GM19438 (cell line): ENCODE measurements around the gene PTGDS.

Source experiments
- ATAC-seq: cut with Tn5 transposase; IDR thresholded peaks from one replicate; pipeline ENCODE4 v1.9.1; 2021; ENCODE audit warnings: low read depth; ENCODE audit not compliant: unreplicated experiment

The PTGDS gene

DNA sequence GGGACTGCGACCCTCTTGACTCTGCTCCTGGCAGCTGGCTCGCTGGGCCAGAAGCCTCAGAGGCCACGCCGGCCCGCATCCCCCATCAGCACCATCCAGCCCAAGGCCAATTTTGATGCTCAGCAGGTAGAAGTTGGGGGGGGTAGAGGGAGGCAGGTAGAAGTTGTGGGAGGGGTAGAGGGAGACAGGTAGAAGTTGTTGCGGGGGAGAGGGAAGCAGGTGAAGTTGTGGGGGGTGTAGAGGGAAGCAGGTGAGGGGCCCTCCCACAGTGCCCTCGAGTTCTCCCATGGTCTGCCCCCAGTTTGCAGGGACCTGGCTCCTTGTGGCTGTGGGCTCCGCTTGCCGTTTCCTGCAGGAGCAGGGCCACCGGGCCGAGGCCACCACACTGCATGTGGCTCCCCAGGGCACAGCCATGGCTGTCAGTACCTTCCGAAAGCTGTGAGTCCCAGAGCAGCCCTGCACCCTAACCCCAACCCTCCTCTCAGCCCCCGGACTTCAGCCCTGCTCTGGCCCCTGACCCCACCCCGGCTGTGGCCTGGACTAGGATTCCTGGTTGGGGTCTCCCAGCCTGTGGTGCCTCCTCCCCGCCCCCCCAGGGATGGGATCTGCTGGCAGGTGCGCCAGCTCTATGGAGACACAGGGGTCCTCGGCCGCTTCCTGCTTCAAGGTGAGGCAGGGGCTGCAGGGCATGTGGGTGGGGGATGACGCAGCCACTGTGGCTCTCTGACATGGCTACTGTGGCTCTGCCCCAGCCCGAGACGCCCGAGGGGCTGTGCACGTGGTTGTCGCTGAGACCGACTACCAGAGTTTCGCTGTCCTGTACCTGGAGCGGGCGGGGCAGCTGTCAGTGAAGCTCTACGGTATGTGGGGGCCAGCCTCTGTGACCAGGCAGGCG lies 31.7 kb upstream of the PTGDS start:
- ATAC-seq, result no peak

- ATAC-seq, result no peak
These were observed 30.9 kb upstream of the PTGDS start for GRCh38 chr9:136946228-136947027.

GRCh38 chr9:136947028-136947891 lies 30.0 kb upstream of the PTGDS start:
- ATAC-seq, result no peak

GRCh38 chr9:136947955-136948510 lies 29.3 kb upstream of the PTGDS start:
- ATAC-seq, result no peak

DNA sequence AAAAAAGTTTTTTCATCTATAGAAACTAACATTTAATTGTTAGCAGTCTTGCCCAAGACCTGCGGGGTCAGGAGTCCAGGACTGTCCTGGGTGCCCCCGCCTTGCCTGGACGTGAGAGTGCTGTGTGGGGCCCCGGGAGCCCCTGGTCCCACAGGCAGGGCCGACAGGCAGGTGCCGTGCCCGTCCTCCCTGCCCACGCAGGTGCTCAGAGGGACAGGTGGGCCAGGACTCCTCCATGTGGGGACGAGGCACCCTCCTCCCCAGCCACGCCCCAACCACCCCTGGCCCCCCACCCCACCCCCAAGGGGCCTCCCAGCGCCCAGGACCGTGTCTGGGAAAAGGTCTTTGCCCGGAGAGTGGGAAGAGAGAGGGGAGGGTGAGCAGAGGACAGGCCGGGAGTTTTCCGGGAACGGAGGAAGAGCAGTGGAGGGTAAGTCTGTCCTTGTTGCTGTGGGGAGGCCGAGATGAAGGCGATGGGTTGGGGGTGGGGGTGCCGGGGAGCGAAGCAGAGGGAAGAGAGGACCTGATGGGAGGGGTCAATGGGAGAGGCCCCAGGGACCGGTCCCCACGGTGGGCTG lies 28.0 kb upstream of the PTGDS start:
- ATAC-seq, result no peak

DNA sequence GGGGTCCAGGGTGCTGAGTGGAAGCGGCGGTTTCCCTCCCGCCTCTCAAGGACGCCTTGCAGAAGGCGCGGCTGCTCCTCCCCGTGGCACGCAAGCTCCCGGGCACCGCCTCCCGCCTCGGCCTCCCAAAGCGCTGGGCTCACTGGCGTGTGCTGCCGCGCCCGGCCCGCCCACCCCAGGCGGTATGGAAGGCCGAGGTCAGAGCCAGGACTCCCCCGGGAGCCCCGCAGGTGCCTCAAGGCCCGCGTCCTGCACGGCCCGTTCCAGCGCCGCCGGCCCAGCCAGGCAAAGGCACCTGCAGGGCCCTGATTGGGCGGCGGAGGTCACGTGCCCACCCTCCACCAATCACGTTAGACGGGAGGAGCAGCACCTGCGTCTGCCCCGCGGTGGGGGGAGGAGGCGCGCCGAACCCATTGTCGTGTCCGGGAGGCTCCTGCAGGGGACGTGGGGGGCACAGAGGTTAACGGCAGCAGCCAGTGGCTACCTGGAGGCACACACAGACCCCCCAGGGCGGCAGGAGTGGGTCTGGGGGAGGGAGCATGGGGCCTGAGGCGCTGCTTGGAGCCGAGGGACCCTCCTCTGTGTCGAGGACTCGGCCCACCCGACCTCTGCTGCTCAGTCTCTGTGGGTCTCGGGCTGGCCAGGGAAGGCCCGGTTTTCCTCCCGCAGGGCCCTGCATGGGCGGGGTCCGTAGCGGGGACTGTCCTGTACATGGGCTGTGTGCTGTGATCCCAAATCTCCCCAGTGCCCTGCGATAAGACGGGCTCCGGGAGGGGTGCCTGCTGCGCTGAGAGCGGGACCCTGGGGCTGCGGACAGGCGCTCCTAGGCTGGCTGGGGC lies 27.3 kb upstream of the PTGDS start:
- ATAC-seq, result peak; percentile 81

- ATAC-seq, result no peak
These were observed 26.5 kb upstream of the PTGDS start for GRCh38 chr9:136950656-136951276.

DNA sequence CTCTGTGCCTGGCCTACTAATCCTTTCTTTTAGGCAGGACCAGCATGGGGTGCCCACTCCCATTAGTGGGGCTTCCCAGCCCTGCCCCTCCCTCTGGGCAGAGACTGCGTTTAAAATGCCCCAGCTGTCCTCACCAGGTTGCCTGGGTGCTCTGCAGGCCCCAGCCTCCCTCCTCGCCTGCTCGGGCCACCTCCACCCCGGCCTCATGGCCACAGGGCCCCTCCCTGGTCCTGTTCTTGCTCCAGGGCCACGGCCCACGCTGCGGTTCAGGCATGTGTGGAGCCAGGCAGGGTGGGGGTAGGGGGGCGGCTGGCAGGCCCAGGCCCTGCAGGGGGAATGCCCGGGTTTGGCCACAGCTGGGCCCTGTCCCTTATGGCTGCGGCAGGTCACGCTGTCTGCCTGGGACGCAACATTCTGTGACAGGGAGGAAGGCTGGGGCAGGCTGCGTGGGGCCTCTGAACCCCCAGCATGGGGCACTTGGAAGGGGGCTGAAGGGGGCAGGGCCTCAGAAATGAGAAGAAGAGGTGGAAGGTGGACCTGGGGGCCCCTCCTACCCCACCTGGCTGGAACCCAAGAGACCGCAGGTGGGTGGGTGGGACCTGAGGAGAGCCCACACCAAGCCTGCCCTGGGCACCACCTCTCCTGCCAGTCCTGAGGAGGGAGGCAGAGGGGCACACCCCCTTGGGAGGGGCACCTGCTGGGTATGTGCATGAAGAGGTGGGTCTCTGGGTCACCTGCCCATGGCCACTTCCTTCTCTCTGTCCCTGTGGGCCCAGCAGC lies 25.6 kb upstream of the PTGDS start, which contains the start of gene LCN12:
Gene LCN12, plus strand, starts transcription at position 733 of the 780 bp plus-strand sequence. CDS start 55 bp downstream, outside the sequence.
- ATAC-seq, result no peak

GRCh38 chr9:136952321-136952850 lies 24.9 kb upstream of the PTGDS start:
- no peak for ATAC-seq

DNA sequence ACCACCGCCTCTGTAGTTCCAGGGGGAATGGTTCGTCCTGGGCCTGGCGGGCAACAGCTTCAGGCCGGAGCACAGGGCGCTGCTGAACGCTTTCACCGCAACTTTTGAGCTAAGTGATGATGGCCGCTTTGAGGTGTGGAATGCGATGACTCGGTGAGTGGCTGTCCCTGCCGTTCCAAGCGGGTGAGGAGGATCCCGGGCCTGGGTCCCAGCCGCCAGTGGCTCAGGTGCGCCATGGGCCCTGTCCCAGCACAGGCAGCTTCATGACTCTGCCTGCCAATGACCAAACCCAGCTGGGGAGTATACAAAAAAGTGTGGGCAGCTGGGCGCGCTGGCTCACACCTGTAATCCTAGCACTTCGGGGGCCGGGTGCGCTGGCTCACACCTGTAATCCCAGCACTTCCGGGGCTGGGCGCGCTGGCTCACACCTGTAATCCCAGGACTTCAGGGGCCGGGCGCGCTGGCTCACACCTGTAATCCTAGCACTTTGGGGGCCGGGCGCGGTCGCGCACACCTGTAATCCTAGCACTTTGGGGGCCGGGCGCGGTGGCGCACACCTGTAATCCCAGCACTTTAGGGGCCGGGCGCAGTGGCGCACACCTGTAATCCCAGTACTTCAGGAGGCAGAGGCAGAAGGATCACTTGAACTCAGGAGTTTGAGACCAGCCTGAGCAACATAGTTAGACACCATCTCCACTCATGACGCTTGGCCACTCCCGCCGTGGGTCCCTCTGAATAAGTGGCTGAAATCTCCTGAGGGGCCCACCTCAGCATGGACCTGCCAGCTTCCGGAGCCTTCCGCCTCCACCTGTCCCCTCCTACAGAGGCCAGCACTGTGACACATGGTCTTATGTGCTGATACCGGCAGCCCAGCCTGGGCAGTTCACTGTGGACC lies 24.2 kb upstream of the PTGDS start:
- no peak for ATAC-seq

DNA sequence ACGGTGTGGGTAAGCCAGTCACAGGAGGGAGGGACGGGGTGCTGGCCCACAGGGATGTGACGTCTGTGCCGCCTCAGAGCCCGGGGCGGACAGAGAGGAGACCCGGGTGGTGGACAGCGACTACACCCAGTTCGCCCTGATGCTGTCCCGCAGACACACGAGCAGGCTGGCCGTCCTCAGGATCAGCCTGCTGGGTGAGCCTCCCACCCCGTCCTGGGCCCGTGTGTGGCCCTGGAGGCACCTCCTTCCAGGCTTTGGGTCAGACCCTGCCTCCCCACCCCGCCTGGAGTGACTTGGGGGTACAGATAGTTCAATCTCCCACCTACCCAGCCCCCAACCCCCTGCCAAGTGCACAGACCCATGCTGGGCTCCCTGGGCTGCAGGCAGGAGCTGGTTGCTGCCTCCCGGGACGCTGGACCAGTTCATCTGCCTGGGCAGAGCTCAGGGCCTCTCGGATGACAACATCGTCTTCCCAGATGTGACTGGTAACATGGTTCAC lies 23.5 kb upstream of the PTGDS start:
- ATAC-seq, result no peak

GRCh38 chr9:136954270-136955083 lies 22.8 kb upstream of the PTGDS start:
- ATAC-seq, result no peak

DNA sequence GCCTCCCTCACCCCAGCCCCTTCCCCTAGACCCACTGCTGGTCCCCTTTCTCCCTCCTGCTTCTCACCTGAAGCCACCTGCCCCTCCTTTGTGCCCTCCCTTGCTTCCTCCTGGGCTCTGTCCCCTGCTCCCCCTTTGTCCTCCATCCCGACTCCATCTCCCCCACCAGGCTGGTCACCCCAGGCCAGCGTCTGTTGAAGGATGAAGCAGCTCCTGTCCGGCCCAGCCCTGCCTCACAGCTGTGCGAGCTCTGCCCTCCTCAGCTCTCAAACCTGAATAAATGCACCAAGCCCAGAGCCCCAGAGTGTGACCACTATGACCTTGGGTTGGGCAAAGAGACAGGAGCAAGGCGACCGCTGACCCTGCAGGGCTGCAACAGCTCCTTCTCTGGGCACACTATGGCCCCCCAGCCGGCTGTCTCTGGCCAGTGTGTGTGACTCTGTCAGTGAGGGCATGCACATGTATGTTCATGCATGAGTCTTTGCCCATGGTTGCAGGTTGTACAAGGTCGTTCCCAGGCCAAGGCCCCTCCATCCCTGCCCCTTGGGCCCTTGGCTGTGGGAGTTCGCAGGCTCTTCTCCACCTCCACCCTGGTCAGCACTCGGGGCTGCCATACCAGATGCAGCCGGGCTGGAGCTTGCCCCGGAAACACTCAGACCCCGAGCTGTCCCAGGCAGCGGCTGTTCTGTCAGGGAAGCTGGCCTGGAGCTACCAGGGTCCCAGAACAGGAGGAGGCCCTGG lies 21.9 kb upstream of the PTGDS start:
- no peak for ATAC-seq

- no peak for ATAC-seq
These were observed 21.4 kb upstream of the PTGDS start for GRCh38 chr9:136955943-136956335.

DNA sequence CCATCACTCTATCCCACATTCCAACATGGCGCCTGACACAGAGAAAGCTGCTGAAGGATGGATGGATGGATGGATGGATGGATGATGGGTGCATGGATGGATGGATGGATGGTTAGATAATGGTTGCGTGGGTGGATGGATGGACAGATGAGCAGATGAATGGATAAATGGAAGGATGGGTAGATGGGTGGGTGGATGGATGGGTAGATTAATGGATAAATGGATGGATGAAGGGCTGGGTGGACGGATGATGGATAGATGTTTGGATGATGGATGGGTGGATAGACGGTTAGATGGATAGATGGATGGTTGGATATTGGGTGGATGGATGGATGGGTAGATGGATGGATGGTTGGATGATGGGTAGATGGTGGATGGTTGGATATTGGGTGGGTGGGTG lies 20.7 kb upstream of the PTGDS start:
- no peak for ATAC-seq
